Choroid plexus epithelial cell (primary cell): ENCODE results near the gene SCAMP1.

Experiments
- DNase-seq: peaks from one replicate; pipeline ENCODE4 v3.0.0-alpha.2; 2010; ENCODE audit warnings: low read depth
- H3K4me3 ChIP-seq: 2 replicates; pipeline ENCODE4 v1.5.1; 2011; ENCODE audit warnings: low read depth, mild to moderate bottlenecking, control low read depth, low read length, moderate library complexity
- CTCF ChIP-seq: conservative IDR thresholded peaks from 2 replicates; pipeline ENCODE4 v1.5.1; 2011; ENCODE audit warnings: low read depth, mild to moderate bottlenecking, control low read depth, inconsistent platforms, low read length, moderate library complexity

SCAMP1 gene

GRCh38 chr5:78527054-78527859 lies 166.8 kb downstream of the SCAMP1 start:
- no peak for TF ChIP-seq CTCF
- H3K4me3 ChIP-seq: no peak overlapping the region
- DNase-seq: peak; percentile 97

- no peak for DNase-seq
- no peak for TF ChIP-seq CTCF
- no peak overlapping the region for H3K4me3 ChIP-seq
Observed at GRCh38 chr5:78527925-78528324, 167.5 kb downstream of the SCAMP1 start.
